IMR-90 (cell line): ENCODE results near the gene KMT5C.
A peak's percentile ranks its signal among the peaks of the same experiment; 100 is the strongest.

Experiments
- BHLHE40 ChIP-seq: fragments of 150-350 bp; IDR thresholded peaks from 2 replicates; pipeline ENCODE4 v1.6.1; 2016; ENCODE audit warnings: mild to moderate bottlenecking, low read depth, low read length
- CTCF ChIP-seq: conservative IDR thresholded peaks from 2 replicates; pipeline ENCODE4 v1.5.1; 2012; ENCODE audit warnings: mild to moderate bottlenecking, low read depth, low read length, improper control_type of control experiment
- ELK1 ChIP-seq: fragments of 150-350 bp; IDR thresholded peaks from 2 replicates; pipeline ENCODE4 v1.6.1; 2016; ENCODE audit warnings: low read depth, mild to moderate bottlenecking, low read length, moderate library complexity, borderline replicate concordance
- FOS ChIP-seq: fragments of 150-350 bp; IDR thresholded peaks from 2 replicates; pipeline ENCODE4 v1.6.1; 2016; ENCODE audit warnings: low read depth, low read length
- POLR2A ChIP-seq: IDR thresholded peaks from 2 replicates; pipeline ENCODE4 v1.6.1; 2012; ENCODE audit warnings: mild to moderate bottlenecking, low read depth, low read length
- RFX5 ChIP-seq: IDR thresholded peaks from 2 replicates; pipeline ENCODE4 v1.8.0; 2012; ENCODE audit warnings: low read depth, mild to moderate bottlenecking, low read length, moderate library complexity
- SMC3 ChIP-seq: fragments of 150-350 bp; IDR thresholded peaks from 2 replicates; pipeline ENCODE4 v1.6.1; 2016; ENCODE audit warnings: low read depth, mild to moderate bottlenecking, antibody characterized with exemption, low read length, moderate library complexity

GRCh38 chr19:55339889-55340783 lies 460 bp downstream of the KMT5C start:
- no peak for TF ChIP-seq CTCF
- TF ChIP-seq POLR2A = peak; percentile 68; the same call in 1 of the 2 replicates
- TF ChIP-seq BHLHE40 = no peak
- no peak for TF ChIP-seq SMC3
- no peak for TF ChIP-seq RFX5
- no peak for TF ChIP-seq FOS
- no peak for TF ChIP-seq ELK1
